Measurements from ENCODE around the gene MRPS27. TPM values are rescaled to one million over a fixed set of nuclear protein-coding genes. Genes with fewer than 3 reads are reported as not detected.

The MRPS27 gene
- total RNA-seq, 4 donors from 2014 or later: 48.6 to 57.9 (median 55.1) TPM

DNA sequence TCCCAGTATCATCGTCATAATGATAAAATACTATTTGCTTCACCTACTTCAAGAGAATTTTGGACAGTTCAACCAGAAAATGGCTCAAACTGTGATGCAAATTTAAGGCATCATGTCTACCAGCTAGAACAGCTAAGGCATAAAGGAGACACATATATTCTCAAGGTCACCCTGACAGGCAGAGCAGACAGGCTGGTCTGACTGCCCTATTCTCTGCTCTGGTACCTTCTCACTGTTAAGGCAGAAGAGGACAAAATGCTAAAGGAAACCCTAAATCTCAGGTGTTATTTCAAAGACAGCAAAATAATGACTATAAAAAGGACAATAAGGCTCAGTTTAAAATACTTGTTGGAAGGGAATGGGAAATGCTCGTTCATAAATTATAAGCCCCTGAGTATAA, 87.2 kb downstream of the MRPS27 start:
- Histone ChIP-seq H3K27ac (no peak overlapping the region), H3K4me1 (peaks cover 0 to 27% (median 5%) of the 10 kb centered on the region in 3 donors), H3K36me3 (peaks cover 0 to 37% of the 10 kb centered on the region in 2 donors), H3K27me3 (no peaks in the 10 kb centered on the region), H3K9me3 (no peaks in the 10 kb centered on the region), H3K4me3 (no peak overlapping the region)
- no peak for TF ChIP-seq POLR2AphosphoS5 (IDR thresholded peaks at IDR 0.05)
- no peak for TF ChIP-seq POLR2A (IDR thresholded peaks at IDR 0.05)
- TF ChIP-seq, protein P1, sequence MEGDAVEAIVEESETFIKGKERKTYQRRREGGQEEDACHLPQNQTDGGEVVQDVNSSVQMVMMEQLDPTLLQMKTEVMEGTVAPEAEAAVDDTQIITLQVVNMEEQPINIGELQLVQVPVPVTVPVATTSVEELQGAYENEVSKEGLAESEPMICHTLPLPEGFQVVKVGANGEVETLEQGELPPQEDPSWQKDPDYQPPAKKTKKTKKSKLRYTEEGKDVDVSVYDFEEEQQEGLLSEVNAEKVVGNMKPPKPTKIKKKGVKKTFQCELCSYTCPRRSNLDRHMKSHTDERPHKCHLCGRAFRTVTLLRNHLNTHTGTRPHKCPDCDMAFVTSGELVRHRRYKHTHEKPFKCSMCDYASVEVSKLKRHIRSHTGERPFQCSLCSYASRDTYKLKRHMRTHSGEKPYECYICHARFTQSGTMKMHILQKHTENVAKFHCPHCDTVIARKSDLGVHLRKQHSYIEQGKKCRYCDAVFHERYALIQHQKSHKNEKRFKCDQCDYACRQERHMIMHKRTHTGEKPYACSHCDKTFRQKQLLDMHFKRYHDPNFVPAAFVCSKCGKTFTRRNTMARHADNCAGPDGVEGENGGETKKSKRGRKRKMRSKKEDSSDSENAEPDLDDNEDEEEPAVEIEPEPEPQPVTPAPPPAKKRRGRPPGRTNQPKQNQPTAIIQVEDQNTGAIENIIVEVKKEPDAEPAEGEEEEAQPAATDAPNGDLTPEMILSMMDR (IDR thresholded peaks at IDR 0.05): no peak
- no peak for TF ChIP-seq EP300 (IDR thresholded peaks at IDR 0.05)
- ATAC-seq: no peak
- WGBS, 2 donors (ENCODE audit: low coverage in 1 of 2): 66 to 73% methylated on average over 2 of the region's 2 CpGs

DNA sequence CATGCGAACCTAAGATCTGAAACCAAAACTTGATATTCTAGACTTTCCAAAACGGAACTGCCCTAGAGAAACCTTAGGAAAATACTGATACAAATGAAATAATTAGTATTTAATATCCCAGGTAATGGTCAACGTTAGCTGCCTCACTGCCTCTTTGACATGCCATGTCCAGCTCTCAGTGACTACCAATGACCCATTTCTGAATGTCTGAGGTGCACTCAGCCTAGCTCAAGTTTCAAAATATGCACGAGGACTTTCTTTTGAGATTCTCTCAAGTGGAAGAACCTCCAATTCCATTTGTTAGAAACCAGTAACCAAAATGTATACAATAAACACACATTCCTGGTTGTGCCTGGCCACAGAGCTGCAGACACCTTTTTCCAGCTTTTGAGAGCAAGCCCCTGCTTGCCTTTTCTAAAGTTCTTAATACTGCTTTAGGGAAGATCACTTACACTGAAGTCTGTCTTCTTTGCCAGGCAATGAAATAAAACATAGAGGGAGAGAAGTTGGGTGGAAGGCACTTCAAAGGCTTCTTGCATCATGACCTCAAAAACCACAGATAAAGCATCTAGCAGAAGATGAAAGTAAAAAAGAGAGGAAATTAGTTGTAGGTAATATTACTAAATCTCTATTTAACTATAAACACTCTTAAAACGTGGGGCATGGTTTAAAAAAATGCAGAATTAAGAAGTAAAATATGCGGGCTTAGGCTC, 87.9 kb downstream of the MRPS27 start:
- Histone ChIP-seq H3K9me3 (no peaks in the 10 kb centered on the region), H3K4me3 (no peak overlapping the region), H3K27me3 (no peaks in the 10 kb centered on the region), H3K36me3 (peaks cover 0 to 35% of the 10 kb centered on the region in 2 donors), H3K27ac (no peak overlapping the region), H3K4me1 (peaks cover 0 to 27% (median 5%) of the 10 kb centered on the region in 3 donors)
- no peak for ATAC-seq
- 85 to 86% methylated on average over 5 to 6 of the region's 6 CpGs for WGBS, 2 donors (ENCODE audit: low coverage in 1 of 2)
- TF ChIP-seq, protein P1 (IDR thresholded peaks at IDR 0.05): no peak
- TF ChIP-seq POLR2A (IDR thresholded peaks at IDR 0.05) (no peak), POLR2AphosphoS5 (IDR thresholded peaks at IDR 0.05) (no peak)

DNA sequence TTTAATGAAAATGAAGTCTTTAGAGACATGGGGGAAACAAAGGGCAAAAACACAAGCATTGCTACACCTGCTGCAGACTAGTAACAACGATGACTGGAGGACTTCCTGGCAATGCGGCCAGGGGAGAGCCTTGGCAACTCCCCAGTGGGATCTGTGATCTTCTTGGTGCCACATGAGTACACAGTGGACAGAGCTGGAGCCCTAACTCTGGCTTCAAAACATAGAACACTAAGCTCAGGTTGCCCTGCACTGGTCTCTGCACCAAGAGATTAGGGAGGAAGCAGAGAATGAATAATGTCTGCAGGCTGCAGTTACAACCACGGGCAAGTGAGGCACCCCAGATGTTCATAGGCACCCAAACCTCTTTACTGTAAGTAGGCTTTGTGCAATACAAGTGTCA, 91.1 kb downstream of the MRPS27 start:
- H3K4me1 ChIP-seq: peaks cover 0 to 28% (median 5%) of the 10 kb centered on the region in 3 donors
- no peaks in the 10 kb centered on the region for H3K27me3 ChIP-seq
- 90 to 92% methylated on average over 2 to 3 of the region's 3 CpGs for WGBS, 2 donors (ENCODE audit: low coverage in 1 of 2)
- no peak for TF ChIP-seq POLR2A (IDR thresholded peaks at IDR 0.05)
- TF ChIP-seq, protein P1 (IDR thresholded peaks at IDR 0.05): no peak
- no peak for TF ChIP-seq EP300 (IDR thresholded peaks at IDR 0.05)
- no peak for ATAC-seq
- H3K27ac ChIP-seq: no peak overlapping the region
- H3K9me3 ChIP-seq: no peaks in the 10 kb centered on the region
- H3K4me3 ChIP-seq: no peak overlapping the region
- H3K36me3 ChIP-seq: peaks cover 0 to 51% of the 10 kb centered on the region in 2 donors

DNA sequence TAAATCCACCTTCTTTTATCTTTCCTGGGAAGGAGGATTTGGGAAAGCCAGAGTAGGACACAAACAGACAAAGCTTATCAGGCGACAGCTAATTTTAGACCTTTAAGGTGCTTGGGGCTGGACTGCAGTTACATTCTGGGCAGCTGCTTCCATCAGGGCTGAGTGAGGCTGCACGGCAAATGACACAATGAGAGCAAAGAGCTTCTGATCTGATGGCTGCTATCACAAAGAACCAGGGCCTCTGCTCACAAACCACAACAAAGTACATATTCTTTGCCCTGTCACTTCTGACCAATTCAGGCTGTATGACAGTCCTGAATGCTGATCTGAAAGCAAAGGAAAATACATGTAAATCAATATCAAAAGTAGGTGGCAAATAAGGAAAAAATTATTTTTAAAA, 93.1 kb downstream of the MRPS27 start:
- no peak for ATAC-seq
- 50 to 60% methylated on average over 1 to 2 of the region's 2 CpGs for WGBS, 2 donors (ENCODE audit: low coverage in 1 of 2)
- no peak for TF ChIP-seq POLR2A (IDR thresholded peaks at IDR 0.05)
- TF ChIP-seq EP300 (IDR thresholded peaks at IDR 0.05): no peak
- H3K9me3 ChIP-seq: no peaks in the 10 kb centered on the region
- H3K36me3 ChIP-seq: peaks cover 0 to 65% of the 10 kb centered on the region in 2 donors
- H3K4me1 ChIP-seq: peaks cover 0 to 11% (median 5%) of the 10 kb centered on the region in 3 donors
- H3K27me3 ChIP-seq: no peaks in the 10 kb centered on the region
- H3K4me3 ChIP-seq: no peak overlapping the region
- no peak overlapping the region for H3K27ac ChIP-seq

DNA sequence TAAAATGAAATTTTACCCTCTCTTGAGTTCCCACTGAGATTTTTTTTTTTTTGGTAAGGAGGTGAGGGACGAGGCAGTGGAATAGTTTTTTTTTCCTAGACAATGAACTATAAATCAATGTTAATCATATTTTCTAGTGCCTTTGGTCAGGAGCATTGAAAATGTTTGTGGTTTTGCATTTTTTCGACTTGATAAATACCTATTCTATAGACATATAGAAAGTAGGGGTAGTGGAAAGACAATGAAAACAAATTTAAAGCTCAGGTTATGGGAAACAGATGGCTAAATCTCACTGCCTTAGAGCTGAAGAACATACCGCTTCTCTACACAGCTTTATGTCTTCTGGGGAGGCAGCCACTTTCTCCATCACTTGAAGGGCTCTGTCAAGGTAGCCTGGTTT, 94.3 kb downstream of the MRPS27 start:
- 77 to 93% methylated on average over 2 of the region's 3 CpGs for WGBS, 2 donors (ENCODE audit: low coverage in 1 of 2)
- Histone ChIP-seq H3K4me1 (peaks cover 0 to 11% (median 5%) of the 10 kb centered on the region in 3 donors), H3K9me3 (no peaks in the 10 kb centered on the region), H3K27me3 (no peaks in the 10 kb centered on the region), H3K27ac (peak overlapping the region in 1 of 4 donors; percentile 32), H3K4me3 (no peak overlapping the region), H3K36me3 (peaks cover 0 to 74% of the 10 kb centered on the region in 2 donors)
- ATAC-seq: no peak
- no peak for TF ChIP-seq EP300 (IDR thresholded peaks at IDR 0.05)

DNA sequence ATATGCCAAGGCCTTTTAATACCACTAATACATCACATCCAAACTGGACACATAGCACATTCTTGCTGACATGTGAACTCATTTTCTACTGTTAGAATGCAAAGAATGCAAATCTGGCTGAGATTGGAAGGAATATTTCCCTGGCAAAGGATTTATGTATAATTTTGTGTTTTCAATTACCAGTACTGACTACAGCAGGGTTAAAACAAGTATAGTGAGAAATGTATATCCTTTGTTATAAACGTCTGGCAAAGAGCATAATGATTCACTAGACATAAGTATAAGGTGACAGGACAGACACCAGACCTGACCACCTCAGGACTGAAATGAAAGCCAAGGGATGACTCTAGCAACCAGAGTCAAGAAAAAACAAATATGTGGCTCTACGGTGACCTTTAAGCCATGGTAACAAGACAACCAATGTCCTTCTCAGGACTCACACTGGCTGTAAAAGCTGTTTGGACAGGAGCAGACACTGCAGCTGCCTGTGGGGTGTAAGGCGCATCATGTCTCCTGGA, 95.0 kb downstream of the MRPS27 start:
- WGBS, 2 donors (ENCODE audit: low coverage in 1 of 2): 38 to 51% methylated on average over 3 of the region's 3 CpGs
- H3K4me1 ChIP-seq: peaks cover 0 to 11% (median 5%) of the 10 kb centered on the region in 3 donors
- no peak for TF ChIP-seq EP300 (IDR thresholded peaks at IDR 0.05)
- no peak for TF ChIP-seq POLR2A (IDR thresholded peaks at IDR 0.05)
- TF ChIP-seq, protein P1 (IDR thresholded peaks at IDR 0.05): no peak
- TF ChIP-seq POLR2AphosphoS5 (IDR thresholded peaks at IDR 0.05): no peak
- H3K36me3 ChIP-seq: peaks cover 0 to 82% of the 10 kb centered on the region in 2 donors
- no peak overlapping the region for H3K4me3 ChIP-seq
- H3K9me3 ChIP-seq: no peaks in the 10 kb centered on the region
- H3K27ac ChIP-seq: peak overlapping the region in 3 of 4 donors; percentile 20 to 49 (median 32)
- ATAC-seq: no peak
- no peaks in the 10 kb centered on the region for H3K27me3 ChIP-seq
